Activated CD8-positive, alpha-beta memory T cell treated with anti-CD3 and anti-CD28 coated beads, Interleukin-2, amount 50 U/mL, for 24 hours (primary cell): Measurements from ENCODE around the gene SMAD2.
"Not testable (repeated sequence)": the region's sequence is repeated elsewhere in the genome, so short reads cannot be mapped to it uniquely, and the experiment has no call there.

Experiments used
- DNase-seq: peaks from one replicate; pipeline ENCODE4 v3.0.0-alpha.2; 2020; ENCODE audit errors: extremely low read depth

Gene SMAD2

DNA sequence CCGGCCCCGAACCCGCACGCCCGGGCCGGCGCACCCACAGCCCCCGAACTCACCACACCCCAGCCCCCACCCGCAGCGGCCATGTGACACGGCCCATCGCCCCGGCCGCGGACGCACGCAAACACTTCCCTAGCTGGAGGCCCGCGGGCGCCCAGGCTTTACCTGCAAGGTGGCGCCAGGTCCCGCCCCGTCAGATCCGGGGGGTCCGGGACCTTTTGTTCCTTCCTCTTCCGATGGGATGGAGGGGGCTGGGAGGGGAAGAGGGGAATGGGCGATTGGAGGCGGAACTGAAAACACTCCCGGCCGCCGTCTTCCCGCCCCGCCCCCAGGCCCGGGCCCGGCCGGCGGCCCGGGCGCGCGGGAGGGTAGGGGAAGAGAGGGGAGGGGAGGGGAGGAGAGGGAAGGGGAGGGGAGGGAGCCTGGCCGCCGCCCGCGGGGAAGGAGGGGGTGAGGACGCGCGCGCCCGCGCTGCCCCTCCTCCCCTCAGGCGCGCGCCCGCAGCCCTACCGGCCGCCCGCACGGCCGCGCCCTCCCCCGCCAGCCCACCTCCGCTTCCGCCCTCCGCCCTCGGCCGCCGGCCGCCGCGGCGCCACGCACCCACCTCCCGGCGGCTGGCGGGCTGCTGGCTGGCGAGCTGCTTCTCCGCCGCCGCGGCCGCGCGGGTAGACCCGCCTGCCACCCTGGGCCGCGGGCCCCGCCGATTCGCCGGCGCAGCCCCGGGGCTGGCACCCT is at the start of gene SMAD2:
SMAD2 (minus strand) TSS at position 461 of the 732 bp plus-strand sequence. CDS start 33,903 bp downstream, outside the sequence.
- DNase-seq: no peak

GRCh38 chr18:47979611-47980200 is 49.2 kb upstream of the SMAD2 start:
- DNase-seq: no peak

GRCh38 chr18:47978603-47979002 is 48.1 kb upstream of the SMAD2 start:
- DNase-seq: no peak

DNA sequence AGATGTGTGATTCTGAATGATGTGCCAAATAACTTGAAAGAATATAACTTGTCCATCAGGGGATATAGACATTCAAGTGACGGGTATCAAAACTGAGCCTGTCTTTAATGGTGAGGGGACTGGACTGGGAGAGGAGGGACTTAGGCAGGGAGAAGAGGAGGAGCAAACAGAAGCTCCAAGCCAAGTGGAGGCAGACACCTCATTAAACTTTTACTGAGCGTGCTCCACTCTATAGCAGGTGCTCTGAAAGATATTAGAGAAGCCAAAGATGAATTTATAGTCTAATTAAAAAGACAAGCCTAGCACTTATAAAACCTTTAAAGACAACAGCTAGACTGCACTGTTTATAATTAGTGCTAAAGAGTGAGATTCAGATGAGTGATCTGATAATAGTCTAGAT is 47.7 kb upstream of the SMAD2 start:
- DNase-seq: no peak

GRCh38 chr18:47975701-47976100 is 45.2 kb upstream of the SMAD2 start:
- no peak for DNase-seq

DNA sequence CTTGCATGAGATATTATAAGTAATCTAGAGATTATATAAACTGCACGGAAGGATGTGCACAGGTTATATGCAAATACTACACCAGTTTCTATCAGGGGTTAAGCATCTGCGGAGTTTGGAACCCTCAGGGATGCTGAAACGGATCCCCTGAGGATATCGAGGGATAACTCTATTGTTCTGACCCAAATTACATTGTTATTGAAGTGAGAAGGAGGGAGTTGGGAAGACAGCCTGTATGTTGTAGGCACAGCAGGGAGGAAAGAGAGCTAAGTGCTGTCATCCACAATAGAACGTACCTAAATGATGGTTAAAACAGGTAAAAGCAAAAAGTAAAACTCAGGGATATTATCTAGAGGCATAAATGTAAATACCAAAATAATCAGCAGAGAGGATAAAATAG is 44.6 kb upstream of the SMAD2 start:
- no peak for DNase-seq

DNA sequence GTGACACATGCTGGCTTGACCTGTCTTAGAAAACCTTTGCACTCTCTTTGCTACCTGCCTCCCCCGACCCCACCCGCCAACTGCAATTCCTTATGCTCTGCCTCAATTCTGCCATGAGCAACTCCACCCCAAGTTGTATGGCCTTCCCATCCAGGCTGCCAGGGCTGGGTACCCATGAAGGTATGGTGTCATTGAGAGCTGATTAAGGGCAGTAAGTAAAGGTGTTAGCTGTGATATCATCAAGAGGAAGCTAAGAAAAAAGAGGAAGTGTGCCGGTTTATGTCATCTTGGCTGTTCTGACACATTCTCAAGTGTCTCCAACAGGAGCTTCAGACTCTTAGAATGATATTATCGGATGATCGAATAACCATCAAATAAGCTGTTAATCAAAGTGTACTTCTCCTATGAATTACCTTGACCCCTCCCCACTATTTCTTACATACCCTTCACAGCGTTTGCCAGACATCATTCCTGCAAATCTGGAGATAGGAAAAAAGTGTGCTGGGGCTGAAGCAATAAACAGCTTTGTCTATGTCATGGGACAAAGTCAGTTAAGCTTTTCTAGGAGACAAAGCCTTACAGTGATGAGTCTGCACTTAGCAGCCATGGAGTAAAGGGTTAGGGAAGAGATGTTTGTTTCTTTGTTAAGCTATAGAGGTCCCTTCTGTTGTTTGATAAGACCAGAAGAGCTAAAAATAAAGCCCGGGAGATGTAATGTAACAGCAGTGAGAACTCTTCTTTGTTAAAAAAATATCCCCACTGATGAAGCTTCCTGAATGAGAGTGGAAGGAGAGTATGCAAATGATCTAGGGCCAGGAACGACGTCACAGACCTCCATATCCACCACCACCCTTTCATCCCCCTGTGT is 40.4 kb upstream of the SMAD2 start:
- no peak for DNase-seq

DNA sequence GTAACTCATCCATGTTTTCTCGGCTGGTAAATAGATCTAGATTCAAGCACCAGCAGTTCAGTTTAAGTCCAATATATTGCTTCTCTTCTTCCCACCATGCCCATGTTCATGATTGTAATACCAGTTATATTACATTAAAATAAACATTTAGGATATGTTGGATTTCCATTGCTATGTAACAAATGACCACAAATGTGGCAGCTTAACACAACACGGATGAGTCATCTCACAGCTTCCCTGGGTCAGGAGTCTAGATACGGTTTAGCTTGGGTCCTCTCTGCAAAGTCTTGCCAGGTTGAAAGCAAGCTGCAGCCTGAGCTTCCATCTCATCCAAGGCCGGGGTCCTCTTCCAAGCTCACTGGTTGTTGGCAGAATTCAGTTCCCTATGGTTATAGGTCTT is 39.4 kb upstream of the SMAD2 start:
- DNase-seq: no peak

DNA sequence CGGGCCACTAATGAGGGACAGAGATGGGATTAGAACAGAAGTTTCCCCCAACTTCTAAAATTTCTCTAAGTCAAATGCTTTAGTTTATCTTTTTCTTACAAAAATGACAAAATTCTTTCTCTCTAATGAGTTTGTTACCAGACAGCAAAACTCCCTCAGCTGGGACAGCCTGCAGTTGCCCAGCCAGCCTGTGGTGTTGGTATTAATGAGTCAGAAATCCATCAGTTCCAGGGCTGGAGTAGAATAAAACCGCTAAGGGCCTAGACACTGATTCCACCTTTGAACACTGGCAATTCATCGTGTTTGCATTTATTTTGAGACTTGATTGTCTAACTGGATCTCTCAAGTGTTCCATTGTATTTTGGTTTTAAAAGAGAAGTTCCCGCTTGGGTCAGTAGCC is 38.3 kb upstream of the SMAD2 start:
- no peak for DNase-seq

GRCh38 chr18:47968006-47968676 is 37.7 kb upstream of the SMAD2 start:
- no peak for DNase-seq

- DNase-seq: no peak
Observed at GRCh38 chr18:47964053-47964452, 33.6 kb upstream of the SMAD2 start.

- not testable (repeated sequence) for DNase-seq
Observed at GRCh38 chr18:47961003-47961402, 30.5 kb upstream of the SMAD2 start.

DNA sequence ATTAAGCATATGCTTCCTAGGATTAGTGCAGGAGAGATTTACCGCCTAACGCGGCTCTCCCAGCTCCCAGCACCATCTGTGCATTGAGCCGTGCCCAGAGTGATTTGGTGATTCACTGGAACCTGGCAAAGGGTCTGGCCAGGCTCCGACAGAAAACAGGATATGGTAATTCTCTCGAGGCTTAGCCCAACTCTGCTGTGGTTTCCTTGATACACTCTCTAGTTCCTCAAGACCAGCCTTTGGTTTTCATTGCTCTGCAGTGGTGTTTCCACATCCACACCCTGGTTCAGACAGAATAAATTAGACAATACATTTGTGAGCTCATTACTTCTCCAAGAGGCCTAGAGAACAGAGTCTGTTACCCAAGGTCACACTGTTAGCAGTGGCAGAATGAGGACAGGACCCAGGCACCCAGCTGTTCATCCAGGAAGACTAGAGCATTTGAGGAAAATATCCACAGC is 23.0 kb upstream of the SMAD2 start:
- DNase-seq: peak; percentile 12

DNA sequence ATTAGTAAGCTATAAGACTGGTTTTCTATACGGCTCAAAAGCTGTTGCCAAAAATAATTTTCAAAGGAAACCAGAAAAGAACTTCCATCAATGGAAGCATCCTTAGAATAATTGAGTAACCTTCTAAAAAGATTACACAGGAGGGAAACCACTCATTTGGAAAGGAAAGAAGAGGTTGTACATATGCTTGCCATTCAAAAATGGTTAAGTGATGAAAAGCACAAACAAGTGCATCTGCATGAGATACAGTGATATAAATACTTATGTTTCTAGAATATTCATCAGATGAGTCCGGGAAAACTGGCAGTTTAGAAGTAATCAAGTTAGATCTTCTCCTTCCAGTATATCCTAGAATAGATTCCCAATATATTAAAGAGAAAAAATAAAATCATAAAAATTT is 20.1 kb upstream of the SMAD2 start:
- DNase-seq: no peak

GRCh38 chr18:47949202-47949601 is 18.7 kb upstream of the SMAD2 start:
- DNase-seq: no peak

- DNase-seq: no peak
Observed at GRCh38 chr18:47946889-47947288, 16.4 kb upstream of the SMAD2 start.

DNA sequence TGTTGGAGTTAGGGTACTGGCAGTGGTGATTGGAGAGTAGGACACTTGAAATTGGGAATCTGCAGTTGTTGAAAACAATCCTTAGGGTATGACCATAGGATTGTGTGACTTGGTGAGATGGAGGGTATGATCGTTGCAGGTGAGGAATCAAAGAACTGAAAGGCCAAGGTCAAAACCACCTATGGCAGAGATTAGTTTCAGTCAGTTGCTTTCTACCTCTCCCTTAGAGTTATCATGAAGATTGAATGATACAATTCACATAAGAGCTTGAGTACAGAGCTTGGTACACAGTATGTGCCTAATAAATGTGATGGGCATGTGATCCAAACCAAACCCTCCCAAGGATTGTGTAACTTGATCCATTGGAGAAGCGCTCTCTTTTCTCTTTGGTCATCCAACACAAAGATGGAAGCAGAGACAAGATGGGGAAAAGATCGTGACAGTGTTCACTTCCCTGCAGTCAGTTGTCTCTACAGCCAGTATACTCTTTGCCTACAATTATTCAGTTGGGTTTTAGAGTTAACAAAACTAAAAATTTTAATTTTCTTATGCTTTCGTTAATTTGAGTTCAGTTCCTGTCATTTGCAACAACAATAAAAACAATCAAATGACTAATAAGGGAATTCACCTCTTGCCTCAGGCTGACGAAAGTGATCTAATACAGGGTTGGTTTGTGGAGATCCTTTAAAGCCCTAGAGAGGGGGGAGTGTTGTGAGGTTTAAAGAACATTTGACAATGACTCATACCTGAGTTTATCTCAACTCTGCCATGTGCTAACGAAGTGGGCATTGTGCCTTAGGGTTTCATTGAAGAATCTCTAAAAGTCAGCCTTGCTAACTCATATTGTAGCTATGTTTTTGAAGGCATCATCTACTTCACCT is 14.8 kb upstream of the SMAD2 start:
- no peak for DNase-seq

GRCh38 chr18:47936952-47937351 is 6.5 kb upstream of the SMAD2 start:
- no peak for DNase-seq

DNA sequence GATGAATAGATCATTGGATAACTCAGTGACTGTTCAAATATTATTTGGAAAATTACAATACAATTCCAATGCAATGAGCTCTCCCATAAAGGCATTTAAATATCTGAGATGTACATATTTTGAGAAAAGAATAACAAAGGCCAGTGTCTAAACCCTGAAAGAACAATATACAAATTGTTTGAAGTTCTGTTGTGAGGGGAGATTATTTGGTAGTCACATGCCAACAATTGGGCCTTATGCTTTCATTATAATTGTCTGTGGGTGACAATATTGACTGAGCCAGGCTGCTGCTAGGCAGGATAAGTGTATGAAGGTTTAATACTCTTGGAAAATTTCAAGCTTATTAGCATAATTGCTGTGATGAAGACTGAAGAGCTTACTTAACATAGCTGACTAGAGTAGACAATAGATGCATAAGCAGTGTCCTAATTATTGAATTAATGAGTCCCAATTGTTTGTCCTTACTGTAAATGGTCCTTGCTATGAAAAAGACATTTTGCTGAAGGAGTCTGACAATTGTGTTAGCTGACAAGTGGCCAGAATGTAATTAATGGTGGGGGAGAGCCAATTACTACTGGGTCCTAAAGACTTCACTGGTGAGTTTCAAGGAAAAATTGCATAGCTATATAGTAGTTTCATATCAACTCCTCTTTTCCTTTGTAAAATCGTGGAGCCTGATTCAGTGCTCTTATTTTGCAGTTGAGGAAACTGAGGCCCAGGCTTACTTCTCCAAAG is 5.0 kb upstream of the SMAD2 start:
- DNase-seq: no peak

DNA sequence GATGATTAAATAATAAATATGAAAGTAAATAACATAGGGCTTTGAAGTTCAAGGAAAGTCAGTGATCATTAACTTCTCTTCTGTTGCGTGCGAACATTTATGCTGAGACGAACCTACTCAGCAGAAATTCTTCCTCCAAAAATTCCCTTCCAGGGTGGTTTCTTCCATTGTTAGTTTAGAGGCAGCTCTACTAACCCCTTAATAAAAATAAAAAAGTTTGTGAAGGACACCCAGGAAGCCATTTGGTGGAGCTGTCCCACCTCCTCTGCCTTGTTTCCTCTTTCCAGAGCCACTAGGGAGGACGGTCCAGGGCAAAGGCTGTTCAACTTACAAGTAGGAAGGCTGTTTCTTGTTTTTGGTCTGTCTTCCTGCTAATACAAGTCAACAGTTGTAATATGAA is 2.1 kb upstream of the SMAD2 start:
- no peak for DNase-seq
